HG02943 (cell line): ENCODE measurements around the gene CA10.

ENCODE experiments used
- ATAC-seq: cut with Tn5 transposase; IDR thresholded peaks from one replicate; pipeline ENCODE4 v1.9.1; 2021; ENCODE audit warnings: mild to moderate bottlenecking, low read depth, moderate library complexity; ENCODE audit not compliant: unreplicated experiment

CA10 gene

GRCh38 chr17:51700011-51700760 lies 458.3 kb downstream of the CA10 start:
- no peak for ATAC-seq

GRCh38 chr17:51699303-51699702 lies 459.2 kb downstream of the CA10 start:
- ATAC-seq, result no peak

- ATAC-seq, result no peak
Measured at GRCh38 chr17:51692917-51693316, 465.6 kb downstream of the CA10 start.

GRCh38 chr17:51687887-51688286 lies 470.6 kb downstream of the CA10 start:
- ATAC-seq, result no peak

- no peak for ATAC-seq
Measured at GRCh38 chr17:51685287-51685909, 473.1 kb downstream of the CA10 start.

GRCh38 chr17:51684214-51684613 lies 474.3 kb downstream of the CA10 start:
- ATAC-seq, result no peak

- no peak for ATAC-seq
Measured at GRCh38 chr17:51683291-51683690, 475.2 kb downstream of the CA10 start.

GRCh38 chr17:51682115-51682514 lies 476.4 kb downstream of the CA10 start:
- no peak for ATAC-seq

- ATAC-seq, result no peak
Measured at GRCh38 chr17:51677875-51678274, 480.6 kb downstream of the CA10 start.

- ATAC-seq, result no peak
Measured at GRCh38 chr17:51676691-51677487, 481.6 kb downstream of the CA10 start.

- no peak for ATAC-seq
Measured at GRCh38 chr17:51674579-51675255, 483.8 kb downstream of the CA10 start.

GRCh38 chr17:51673070-51673469 lies 485.4 kb downstream of the CA10 start:
- ATAC-seq, result no peak

GRCh38 chr17:51672065-51672464 lies 486.4 kb downstream of the CA10 start:
- no peak for ATAC-seq

- no peak for ATAC-seq
Measured at GRCh38 chr17:51670899-51671298, 487.6 kb downstream of the CA10 start.

- ATAC-seq, result no peak
Measured at GRCh38 chr17:51668963-51669246, 489.6 kb downstream of the CA10 start.

GRCh38 chr17:51668155-51668962 lies 490.2 kb downstream of the CA10 start:
- ATAC-seq, result no peak

GRCh38 chr17:51667706-51668083 lies 490.8 kb downstream of the CA10 start:
- no peak for ATAC-seq

- ATAC-seq, result no peak
Measured at GRCh38 chr17:51666971-51667705, 491.4 kb downstream of the CA10 start.

- ATAC-seq, result no peak
Measured at GRCh38 chr17:51662204-51663056, 496.1 kb downstream of the CA10 start.
